PFSK-1 (cell line): ENCODE measurements around the gene MYOT.

ENCODE experiments used
- FOXP2 ChIP-seq: optimal IDR thresholded peaks from 2 replicates; pipeline ENCODE3; 2011; ENCODE audit warnings: borderline replicate concordance, control low read depth, inconsistent platforms; ENCODE audit not compliant: insufficient read depth; ENCODE audit errors: extremely low read length, extremely low read depth
- POLR2AphosphoS5 ChIP-seq: IDR thresholded peaks from 2 replicates; pipeline ENCODE4 v1.6.1; 2012; ENCODE audit warnings: low read depth, mild to moderate bottlenecking, control low read depth, low read length, moderate library complexity
- REST ChIP-seq, 2 experiments: IDR thresholded peaks; 2 replicates each; pipeline versions ENCODE4 v1.6.1 to v1.8.0; 2011 to 2012; ENCODE audit warnings: low read depth in 2 of 2, low read length in 2 of 2, control low read depth in 1 of 2, inconsistent platforms in 1 of 2, mild to moderate bottlenecking in 1 of 2, moderate library complexity in 1 of 2; ENCODE audit not compliant: insufficient read depth in 1 of 2
- SIN3A ChIP-seq: IDR thresholded peaks from 2 replicates; pipeline ENCODE4 v1.6.1; 2012; ENCODE audit warnings: mild to moderate bottlenecking, low read length, moderate library complexity, borderline replicate concordance; ENCODE audit not compliant: insufficient read depth
- TAF1 ChIP-seq: IDR thresholded peaks from 2 replicates; pipeline ENCODE4 v1.6.1; 2012; ENCODE audit warnings: low read length, control low read depth, borderline replicate concordance; ENCODE audit not compliant: insufficient read depth

The MYOT gene

GRCh38 chr5:137826067-137826466 lies 41.6 kb upstream of the MYOT start:
- TF ChIP-seq POLR2AphosphoS5 (no peak), TAF1 (no peak), SIN3A (no peak), REST (IDR thresholded peaks at IDR 0.05; ENCODE audit: insufficient read depth in 1 of 2, low read depth in 2 of 2, low read length in 2 of 2) (no peak), FOXP2 (no peak)

- TF ChIP-seq SIN3A (no peak), FOXP2 (no peak), REST (IDR thresholded peaks at IDR 0.05; ENCODE audit: insufficient read depth in 1 of 2, low read depth in 2 of 2, low read length in 2 of 2) (no peak), POLR2AphosphoS5 (no peak), TAF1 (no peak)
Observed at GRCh38 chr5:137828180-137828579, 39.5 kb upstream of the MYOT start.

- TF ChIP-seq TAF1: no peak
- TF ChIP-seq POLR2AphosphoS5: no peak
- TF ChIP-seq REST (IDR thresholded peaks at IDR 0.05; ENCODE audit: insufficient read depth in 1 of 2, low read depth in 2 of 2, low read length in 2 of 2): no peak
- no peak for TF ChIP-seq SIN3A
- no peak for TF ChIP-seq FOXP2
Observed at GRCh38 chr5:137828664-137829063, 39.0 kb upstream of the MYOT start.

- TF ChIP-seq REST (IDR thresholded peaks at IDR 0.05; ENCODE audit: insufficient read depth in 1 of 2, low read depth in 2 of 2, low read length in 2 of 2): no peak
- no peak for TF ChIP-seq FOXP2
- TF ChIP-seq POLR2AphosphoS5: no peak
- no peak for TF ChIP-seq TAF1
- TF ChIP-seq SIN3A: no peak
Observed at GRCh38 chr5:137831105-137831504, 36.6 kb upstream of the MYOT start.

GRCh38 chr5:137831526-137831925 lies 36.1 kb upstream of the MYOT start:
- TF ChIP-seq TAF1 (no peak), REST (IDR thresholded peaks at IDR 0.05; ENCODE audit: insufficient read depth in 1 of 2, low read depth in 2 of 2, low read length in 2 of 2) (no peak), POLR2AphosphoS5 (no peak), FOXP2 (no peak), SIN3A (no peak)
